Neutrophil (primary cell): Measurements from ENCODE around the gene TMCC3.

Source experiments
- H3K27ac ChIP-seq: fragments of 200-600 bp; sonication (generic); 2 replicates; pipeline ENCODE4 v1.5.1; 2016; ENCODE audit warnings: mild to moderate bottlenecking, moderate library complexity
- H3K27me3 ChIP-seq: fragments of 200-600 bp; sonication (generic); 2 replicates; pipeline ENCODE4 v1.6.0; 2016; ENCODE audit warnings: mild to moderate bottlenecking
- H3K36me3 ChIP-seq: fragments of 200-600 bp; sonication (generic); 2 replicates; pipeline ENCODE4 v1.5.1; 2017
- H3K4me1 ChIP-seq, 2 experiments: fragments of 200-600 bp in 1 of 2; sonication (generic) in 1 of 2; 1 replicate in 1 of 2; 2 replicates in 1 of 2; pipeline versions ENCODE4 v1.5.1 to v1.6.1; 2013 to 2016; ENCODE audit warnings: low read depth in 1 of 2, low read length in 1 of 2, mild to moderate bottlenecking in 1 of 2, moderate library complexity in 1 of 2; ENCODE audit not compliant: control insufficient read depth in 1 of 2, insufficient read depth in 1 of 2
- H3K4me3 ChIP-seq, 2 experiments: fragments of 200-600 bp in 1 of 2; sonication (generic) in 1 of 2; 1 replicate in 1 of 2; 2 replicates in 1 of 2; pipeline ENCODE4 v1.5.1; 2013 to 2016; ENCODE audit warnings: low read depth in 1 of 2, low read length in 1 of 2, mild to moderate bottlenecking in 1 of 2, moderate library complexity in 1 of 2
- H3K9me3 ChIP-seq: fragments of 200-600 bp; sonication (generic); 2 replicates; pipeline ENCODE4 v1.5.1; 2016
- TF ChIP-seq, protein P1 (sequence below): fragments of 200-600 bp; sonication (generic); IDR thresholded peaks from 2 replicates; pipeline ENCODE4 v1.5.1; 2016; ENCODE audit warnings: antibody characterized with exemption

TMCC3 gene

DNA sequence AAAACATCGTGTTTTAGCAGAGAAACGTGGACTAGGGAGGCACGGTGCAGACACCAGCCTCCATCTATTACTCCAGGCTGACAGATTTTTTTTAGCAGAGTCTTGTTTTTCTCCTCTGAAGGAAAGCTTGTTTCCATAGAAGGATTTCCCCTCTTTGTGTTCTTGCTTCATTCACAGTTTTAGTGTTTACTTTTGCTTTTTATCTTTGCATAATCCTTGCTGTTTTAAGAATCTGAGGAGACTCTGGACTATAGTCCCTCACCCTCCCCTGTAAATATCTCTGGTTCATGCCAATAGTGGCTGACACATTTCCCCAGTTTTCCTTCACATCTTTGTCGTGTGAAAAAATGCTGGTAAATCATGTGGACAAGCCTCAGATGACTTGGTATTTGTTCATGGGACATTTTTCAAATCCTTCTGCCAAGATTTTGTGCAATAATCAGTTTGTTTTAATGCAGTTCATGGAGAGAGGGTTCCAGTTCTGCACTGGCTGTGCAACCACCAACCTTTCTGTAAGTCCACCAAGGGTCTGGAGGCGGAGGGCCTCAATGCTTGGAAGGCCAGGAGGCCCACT lies 39.9 kb upstream of the TMCC3 start:
- Histone ChIP-seq H3K36me3 (no peaks in the 10 kb centered on the region), H3K4me3 (no peak overlapping the region), H3K27me3 (no peaks in the 10 kb centered on the region), H3K4me1 (peaks cover 5 to 9% of the 10 kb centered on the region in 2 experiments), H3K9me3 (no peaks in the 10 kb centered on the region), H3K27ac (no peak overlapping the region)
- TF ChIP-seq, protein P1, sequence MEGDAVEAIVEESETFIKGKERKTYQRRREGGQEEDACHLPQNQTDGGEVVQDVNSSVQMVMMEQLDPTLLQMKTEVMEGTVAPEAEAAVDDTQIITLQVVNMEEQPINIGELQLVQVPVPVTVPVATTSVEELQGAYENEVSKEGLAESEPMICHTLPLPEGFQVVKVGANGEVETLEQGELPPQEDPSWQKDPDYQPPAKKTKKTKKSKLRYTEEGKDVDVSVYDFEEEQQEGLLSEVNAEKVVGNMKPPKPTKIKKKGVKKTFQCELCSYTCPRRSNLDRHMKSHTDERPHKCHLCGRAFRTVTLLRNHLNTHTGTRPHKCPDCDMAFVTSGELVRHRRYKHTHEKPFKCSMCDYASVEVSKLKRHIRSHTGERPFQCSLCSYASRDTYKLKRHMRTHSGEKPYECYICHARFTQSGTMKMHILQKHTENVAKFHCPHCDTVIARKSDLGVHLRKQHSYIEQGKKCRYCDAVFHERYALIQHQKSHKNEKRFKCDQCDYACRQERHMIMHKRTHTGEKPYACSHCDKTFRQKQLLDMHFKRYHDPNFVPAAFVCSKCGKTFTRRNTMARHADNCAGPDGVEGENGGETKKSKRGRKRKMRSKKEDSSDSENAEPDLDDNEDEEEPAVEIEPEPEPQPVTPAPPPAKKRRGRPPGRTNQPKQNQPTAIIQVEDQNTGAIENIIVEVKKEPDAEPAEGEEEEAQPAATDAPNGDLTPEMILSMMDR = no peak

DNA sequence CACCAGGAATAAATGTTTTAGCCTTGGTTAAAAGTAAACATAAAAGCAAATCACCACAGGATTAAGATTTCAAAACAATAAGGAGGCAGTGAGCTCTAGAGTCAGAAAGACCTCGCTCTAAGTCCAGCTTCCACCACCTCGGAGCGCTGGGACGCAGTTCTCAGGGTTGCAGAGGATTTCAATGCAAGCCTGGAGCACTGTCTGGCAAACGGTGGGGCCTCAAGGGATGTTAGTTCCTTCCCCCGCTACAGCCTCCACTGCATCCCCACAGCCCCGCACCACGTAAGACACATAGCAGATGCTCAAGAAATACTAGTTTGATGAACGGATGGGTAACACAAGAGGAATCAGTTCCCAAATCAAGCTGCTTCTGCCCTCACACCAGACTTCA lies 39.3 kb upstream of the TMCC3 start:
- TF ChIP-seq, protein P1 = no peak
- Histone ChIP-seq H3K27ac (no peak overlapping the region), H3K4me1 (peaks cover 5 to 9% of the 10 kb centered on the region in 2 experiments), H3K4me3 (no peak overlapping the region), H3K27me3 (no peaks in the 10 kb centered on the region), H3K9me3 (no peaks in the 10 kb centered on the region), H3K36me3 (no peaks in the 10 kb centered on the region)

DNA sequence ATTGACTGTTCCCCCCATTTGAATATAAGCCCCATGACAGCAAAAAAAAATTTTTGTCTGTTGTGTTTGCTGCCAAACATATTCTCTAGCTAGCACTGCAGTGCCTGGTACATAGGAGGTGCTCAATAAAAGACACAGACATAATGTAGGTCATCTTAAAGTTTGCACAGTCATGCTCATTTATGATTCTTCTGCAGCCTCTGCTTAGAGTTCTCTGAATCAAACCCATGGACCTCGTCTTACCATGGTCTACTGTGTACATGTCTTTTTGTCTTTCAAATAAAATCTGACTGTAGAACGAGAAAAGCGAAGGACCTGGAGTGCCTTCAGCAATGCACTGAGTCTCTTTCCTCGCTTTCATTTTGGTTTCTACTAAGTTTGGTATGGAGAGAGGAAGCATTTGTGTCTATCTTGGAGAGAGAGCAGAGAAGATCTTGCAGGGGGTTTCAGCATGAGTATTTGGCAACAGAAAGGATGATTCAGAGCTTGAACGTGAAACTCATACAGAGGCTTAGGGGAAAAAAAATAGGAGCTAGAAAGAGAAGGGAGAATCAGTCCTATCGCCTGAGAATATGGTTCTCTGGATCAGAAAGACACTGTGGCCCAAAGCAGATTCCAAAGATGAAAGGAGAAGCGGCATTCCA lies 38.8 kb upstream of the TMCC3 start:
- Histone ChIP-seq H3K9me3 (no peaks in the 10 kb centered on the region), H3K27me3 (no peaks in the 10 kb centered on the region), H3K4me1 (peaks cover 5 to 7% of the 10 kb centered on the region in 2 experiments), H3K36me3 (no peaks in the 10 kb centered on the region), H3K27ac (no peak overlapping the region), H3K4me3 (no peak overlapping the region)
- TF ChIP-seq, protein P1 = no peak

DNA sequence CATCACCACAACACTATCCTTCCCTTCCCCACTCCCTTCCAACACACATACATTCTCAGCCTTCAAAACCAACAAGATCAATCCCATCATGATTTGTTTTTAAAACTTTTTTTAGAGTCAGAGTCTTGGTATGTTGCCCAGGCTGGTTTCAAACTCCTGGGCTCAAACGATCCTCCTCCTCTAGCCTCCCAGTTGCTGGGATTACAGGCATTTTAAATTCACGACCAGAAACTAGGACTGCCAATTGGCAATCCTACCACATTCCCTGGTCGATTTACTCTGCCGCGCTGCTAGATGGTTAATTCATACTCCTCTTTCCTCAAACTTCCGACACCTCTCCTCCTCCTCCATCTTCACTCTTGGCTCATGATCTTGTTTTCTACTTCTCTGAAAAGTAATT lies 37.5 kb upstream of the TMCC3 start:
- H3K27ac ChIP-seq = no peak overlapping the region
- H3K9me3 ChIP-seq = no peaks in the 10 kb centered on the region
- H3K36me3 ChIP-seq = no peaks in the 10 kb centered on the region
- peaks cover 0 to under 1% of the 10 kb centered on the region in 2 experiments for H3K4me1 ChIP-seq
- TF ChIP-seq, protein P1 = no peak
- H3K4me3 ChIP-seq = no peak overlapping the region
- H3K27me3 ChIP-seq = no peaks in the 10 kb centered on the region

DNA sequence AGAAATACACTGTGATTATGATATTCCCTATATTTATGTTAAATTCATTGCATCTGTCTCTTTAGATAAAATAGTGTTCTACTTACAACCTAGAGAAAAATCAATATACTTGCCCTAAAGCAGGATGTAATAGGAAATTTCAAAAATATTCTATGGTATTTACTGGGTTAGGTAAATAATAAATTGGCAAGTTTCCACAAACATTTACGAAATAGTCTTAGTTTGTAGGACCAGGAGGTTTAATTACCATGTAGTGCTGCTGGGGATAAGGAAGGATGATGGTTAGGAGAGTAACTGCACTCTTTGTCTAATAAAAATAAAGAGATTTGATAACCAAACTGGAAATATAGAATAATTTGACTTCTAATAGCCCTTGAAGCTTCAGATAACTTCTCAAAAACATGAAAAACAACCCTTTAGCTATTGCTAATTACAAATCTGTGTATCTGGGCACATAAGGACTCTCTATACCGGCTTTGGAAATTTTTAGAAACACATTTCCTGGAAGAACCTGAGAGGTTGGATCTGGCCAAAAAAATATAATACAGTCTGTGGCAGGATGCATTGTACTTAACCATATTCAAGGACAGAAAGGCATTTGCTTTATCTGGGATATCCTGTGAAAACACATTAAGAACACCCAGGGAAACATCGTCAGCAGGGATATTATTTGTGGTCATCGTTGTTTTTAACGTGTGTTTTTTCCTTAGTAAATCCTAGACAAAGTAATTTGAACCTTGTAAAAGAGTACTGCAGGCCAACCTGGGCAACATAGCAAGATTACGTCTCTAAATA lies 36.7 kb upstream of the TMCC3 start:
- Histone ChIP-seq H3K4me1 (peaks cover 0 to 9% of the 10 kb centered on the region in 2 experiments), H3K27ac (no peak overlapping the region), H3K27me3 (no peaks in the 10 kb centered on the region), H3K36me3 (no peaks in the 10 kb centered on the region), H3K4me3 (no peak overlapping the region), H3K9me3 (no peaks in the 10 kb centered on the region)
- TF ChIP-seq, protein P1 = no peak
